Occipital lobe (tissue), 2 donors: ENCODE results near the gene CDC42EP3. TPM values are rescaled to one million over a fixed set of nuclear protein-coding genes. Genes with fewer than 3 reads are reported as not detected.

Source experiments
- DNase-seq: peaks from one replicate; lab custom pipeline; 2025; lab: John Stamatoyannopoulos, UW
- total RNA-seq: library from RNA; depleted of rRNA; stranded (reverse); fragments of >200 nt; gene quantifications from one replicate; pipeline ENCODE4 v1.2.3, GENCODE V29; 2014

CDC42EP3 gene
- total RNA-seq, 1 donor from 2014 or later = 25.3 TPM

DNA sequence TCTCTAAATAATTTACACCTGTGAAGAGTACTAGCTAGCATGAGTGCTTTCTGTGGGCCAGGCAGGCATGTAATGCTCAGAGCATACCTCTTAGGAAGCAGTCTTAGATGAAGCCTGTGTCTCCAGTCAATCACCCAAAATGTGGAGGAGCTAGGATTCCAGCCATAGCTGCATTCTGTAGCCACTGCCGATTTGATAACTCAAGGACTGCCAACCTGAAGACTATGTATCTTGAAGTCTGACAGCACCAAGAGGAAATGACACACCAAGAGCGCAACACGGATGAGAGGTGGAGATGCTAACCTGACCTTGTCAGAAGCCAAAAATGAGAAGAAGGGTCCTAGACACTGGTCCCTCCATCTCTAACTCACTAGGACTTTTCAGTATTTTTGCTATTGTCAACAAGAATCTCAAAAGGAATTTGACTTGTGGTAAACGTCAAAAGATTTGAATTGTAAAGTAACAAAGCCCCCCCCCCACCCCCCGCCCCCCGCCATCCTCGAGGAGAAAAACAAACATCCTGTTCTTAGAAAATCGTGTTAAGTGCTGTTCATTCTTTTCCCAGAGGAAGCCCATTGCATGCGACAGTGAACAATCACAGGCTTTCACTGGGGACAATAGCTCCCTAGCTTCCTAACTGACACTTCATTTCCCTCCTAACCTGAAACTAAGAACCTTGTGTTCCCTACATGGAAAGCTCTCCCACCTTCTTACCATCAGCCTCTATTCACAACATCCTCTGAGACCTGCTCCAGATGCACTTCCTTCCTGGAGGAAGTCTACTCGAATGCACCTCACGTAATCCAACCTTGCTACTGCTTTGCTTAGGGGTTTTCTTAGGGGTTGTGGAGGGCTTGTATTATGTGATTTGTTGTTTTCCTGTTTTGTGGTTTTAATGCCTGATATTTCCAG is 14.7 kb downstream of the CDC42EP3 start:
- no peak for DNase-seq

DNA sequence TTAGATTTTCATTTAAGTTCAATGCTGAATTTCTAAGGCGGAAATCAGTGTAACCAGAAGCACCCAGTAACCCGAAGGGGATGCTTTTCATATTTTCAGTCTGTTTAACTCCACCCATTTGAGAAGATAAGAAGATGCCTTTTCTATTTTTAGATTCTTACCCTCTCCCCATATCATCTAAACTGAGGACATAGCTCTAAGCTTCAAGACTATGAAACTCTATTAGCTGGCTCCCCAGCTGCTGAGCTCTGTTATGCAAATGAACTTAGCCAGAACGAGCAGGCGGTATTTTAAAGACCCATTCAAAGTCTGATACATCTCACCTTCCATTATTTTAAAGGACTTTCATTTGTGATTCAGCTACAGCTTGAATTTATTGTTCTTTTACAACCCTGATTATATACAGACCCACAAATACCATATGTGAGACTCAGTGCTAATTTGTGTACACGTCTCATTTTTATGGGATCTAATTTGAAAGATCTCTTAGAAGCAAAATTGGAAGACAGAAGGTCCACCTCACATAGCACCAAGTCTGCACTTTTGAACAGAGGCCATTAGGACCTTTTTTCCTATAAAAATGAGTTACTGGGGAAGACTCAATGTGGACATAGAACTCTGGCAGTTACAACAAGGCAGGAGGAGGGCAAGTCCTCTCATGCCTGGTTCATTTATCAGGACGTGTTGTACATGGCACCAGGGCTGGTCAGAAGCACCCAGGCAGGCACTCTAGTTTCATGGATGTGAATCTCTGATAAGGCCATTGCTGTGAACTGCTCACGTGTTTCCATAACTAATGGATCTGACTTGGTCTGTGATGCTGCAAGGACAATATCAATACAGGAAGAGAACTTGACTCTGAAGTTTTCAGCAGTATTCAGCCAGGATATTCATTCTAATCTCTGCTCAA is 16.3 kb downstream of the CDC42EP3 start:
- no peak for DNase-seq

DNA sequence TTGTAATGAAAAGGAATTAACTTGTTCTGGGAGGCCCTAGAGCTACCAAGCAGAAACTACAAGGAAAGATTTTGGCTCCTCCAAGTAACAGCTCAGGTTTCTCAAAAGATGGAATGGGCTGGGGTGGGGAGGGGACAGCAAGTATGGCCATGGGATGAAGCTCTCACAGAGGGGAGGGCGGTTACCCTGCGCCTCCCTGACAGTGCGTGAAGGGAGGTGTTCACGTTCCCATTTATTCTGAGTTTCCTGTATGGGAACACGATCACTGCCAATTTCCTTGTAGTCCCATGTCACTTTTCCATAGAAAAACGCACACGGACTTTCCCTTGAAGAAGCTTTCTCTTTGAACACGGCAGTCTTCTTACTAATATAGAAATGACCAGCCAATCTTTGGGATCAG is 17.0 kb downstream of the CDC42EP3 start:
- no peak for DNase-seq

DNA sequence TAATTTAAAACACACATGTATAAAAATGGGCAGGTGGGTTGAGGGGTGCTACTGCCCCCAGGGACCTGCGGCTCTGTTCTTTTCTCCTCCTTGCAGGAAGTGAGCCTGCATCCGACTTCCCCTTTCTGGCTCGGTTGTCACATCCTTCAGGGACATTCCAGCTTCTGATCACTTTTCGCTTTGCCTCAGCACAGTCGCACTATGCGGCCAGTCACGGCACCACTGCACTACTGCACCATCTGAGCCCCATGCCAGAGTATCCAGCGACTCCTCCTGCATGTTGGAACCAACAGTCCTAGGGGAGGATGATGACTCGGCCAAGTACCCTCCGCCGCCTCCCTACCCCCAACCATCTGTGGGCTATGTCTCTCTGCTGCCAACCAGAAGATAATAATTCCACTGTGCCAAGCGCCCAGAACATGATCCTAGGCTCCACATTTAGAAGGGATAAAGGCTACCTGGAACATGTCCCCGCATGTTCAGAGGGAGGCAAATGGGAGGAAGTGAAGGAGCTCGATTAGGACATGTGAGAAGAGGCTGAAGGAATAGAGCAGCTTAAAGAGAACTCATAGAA is 17.6 kb downstream of the CDC42EP3 start:
- DNase-seq = peak; percentile 57

DNA sequence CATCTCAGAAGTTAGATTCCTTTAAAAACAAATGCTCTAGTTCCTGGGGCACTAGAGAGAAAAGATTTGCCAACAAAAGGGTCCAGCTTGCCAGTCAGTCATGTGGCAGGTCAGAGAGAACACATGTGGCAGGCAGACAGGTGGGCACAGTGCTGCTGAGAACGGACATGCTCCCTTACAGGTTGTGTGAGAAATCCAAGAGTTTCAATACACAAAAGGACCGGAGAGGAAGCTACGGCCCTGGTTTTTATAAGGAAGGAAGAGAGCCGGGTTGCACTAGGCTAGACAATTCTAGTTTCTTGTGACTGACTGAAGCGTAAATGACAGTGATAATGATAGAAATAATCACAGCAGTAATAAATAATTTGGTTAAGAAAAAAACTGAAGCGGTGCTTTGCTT is 18.3 kb downstream of the CDC42EP3 start:
- no peak for DNase-seq

DNA sequence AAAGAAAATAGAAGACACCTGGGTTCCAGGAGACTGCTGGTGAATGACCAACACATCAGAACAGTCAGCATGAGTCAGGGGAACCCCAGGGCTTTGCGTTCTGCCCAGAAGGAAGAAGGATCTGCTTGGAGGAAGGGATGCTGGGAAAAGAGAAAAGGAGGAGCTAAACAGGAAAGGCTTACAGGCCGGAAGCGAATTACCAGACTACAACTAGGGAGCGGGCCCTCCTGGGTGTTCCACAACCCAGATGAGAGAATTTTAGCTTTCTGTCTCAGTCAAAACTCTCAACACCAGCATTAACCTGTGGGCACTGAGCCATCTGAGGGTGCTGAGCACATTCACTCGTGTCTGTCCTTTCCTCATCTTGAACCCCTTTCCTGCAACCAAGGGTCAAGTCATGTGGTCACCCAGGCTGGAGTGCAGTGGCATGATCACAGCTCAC is 19.2 kb downstream of the CDC42EP3 start:
- no peak for DNase-seq

DNA sequence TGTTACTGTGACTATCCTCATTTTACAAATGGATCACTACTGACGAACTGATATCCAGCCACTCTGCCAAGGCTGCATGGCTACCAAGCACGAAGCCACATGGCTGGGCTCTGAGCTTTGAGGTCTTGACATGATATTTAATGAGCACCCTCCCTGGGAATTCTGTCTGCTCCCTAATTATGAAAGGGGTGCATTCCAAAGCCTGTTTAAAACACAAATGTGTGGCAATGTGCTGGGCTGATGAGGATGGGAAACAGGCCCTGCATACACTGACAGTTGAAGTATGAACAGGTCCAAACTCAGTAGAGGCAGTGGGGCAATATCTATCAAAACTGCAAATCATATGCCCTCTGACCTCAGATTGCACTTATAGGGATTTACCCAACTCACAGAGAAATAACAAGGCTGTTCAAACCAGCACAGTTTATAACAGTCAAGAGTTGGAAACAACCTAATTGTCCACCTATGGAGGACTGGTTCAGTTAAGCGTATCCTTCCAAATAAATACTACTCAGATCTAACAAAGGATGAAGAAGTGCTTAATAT is 20.8 kb downstream of the CDC42EP3 start:
- no peak for DNase-seq

DNA sequence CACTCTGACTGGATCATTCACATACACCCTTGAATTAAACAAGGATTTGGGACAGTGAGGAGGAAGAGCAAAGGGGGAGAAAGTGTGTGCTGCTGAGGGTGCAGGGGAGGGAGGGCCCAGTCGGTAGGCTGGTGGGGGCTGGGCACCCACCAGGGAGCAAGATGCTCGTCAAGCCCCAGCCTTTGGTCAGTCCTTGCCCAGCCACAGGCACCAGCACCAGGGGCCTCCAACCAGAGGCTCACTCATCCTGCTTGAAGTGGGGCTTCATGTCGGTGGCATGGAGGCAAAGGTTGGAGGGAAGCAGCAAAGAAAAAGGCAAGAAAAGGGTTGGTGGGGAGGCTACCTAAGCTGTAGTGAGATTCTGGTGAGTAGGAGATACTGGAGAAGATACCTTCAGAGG is 21.9 kb downstream of the CDC42EP3 start:
- no peak for DNase-seq

DNA sequence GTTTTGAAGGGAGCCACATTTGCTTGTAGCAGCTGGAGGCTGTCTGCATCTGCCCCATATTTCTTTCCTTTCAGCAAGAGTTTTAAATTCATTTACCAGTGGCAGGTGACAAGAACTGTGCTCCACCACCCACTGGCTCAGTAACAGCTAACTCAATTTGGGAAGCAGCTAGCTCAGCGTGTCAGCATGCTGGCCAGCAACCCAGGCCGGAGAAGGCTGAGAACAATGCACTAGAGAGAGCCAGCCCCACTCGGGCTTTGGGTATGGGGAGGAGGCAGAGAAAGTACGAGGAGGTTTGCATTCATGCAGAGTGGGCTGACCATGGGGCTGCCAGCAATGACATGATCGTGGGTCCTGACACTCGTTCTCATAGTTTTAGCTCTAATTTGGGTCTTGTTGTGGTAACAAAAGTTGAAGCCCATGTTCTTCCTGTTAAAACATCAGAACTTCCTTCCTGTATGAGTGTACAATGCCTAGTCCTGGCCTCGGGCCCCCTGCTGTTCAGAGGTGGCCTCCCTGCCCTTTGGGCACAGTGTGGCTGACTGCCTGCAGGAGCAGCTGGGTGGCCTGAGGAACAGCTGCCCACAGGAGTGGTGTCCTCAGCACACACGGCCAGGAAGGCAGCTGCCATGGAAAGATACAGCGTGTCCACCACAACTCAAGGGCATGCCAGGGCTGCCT is 23.0 kb downstream of the CDC42EP3 start:
- DNase-seq = no peak

DNA sequence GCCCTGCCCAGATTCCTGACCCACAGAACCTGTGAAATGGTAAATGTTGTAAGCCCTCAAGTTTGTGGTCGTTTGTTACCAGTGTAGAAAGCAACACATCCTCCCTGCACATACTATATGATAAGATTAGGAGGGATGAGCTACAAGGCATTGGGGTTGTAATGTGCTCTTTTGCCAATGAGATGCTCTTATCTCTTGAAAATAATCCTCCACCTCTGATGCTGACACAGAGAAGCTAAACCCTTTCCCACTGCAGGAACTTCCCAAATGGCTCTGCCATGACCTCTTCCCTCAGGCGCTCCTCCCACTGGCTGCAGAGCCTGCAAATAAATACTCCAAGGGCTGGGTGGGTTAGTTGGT is 23.5 kb downstream of the CDC42EP3 start:
- DNase-seq = no peak

DNA sequence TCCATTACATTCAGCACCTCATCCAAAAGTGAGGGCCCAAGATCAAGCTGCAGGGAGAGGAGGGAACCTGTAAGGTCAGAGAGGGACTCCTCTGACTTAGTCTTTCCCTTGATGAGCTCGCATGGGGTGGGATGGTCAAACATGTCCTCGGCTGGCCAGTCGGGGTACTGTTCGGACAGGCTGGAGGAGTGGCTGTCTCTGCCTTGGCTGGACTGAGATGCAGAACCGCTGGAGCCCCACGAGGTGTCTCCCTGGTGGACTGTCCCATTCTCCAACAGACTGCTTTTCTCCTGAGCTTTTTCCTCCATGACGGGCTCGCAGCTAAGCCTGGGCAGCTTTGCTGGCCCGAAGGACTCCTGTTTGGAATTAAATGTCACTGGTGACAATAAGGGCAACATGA is 25.6 kb downstream of the CDC42EP3 start:
- DNase-seq = no peak

DNA sequence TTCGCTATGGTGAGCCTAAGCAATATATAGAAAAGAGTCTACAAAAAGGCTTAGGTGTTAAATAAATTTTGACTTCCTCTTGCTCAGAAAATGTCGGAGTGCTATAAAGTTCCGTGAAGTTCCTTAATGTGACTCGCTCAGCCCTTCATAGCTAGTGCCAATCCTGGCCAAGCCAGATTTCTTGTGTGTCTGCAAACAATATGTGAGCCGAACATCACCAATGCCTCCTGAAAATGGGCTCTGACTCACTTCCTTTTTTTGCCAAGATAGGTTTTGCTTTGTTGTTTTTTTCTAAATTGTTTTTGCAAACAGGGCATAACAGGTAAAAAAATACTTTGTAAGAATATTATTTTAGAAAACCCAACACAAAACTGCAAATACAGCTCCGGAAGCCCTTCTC is 26.1 kb downstream of the CDC42EP3 start:
- DNase-seq = no peak

DNA sequence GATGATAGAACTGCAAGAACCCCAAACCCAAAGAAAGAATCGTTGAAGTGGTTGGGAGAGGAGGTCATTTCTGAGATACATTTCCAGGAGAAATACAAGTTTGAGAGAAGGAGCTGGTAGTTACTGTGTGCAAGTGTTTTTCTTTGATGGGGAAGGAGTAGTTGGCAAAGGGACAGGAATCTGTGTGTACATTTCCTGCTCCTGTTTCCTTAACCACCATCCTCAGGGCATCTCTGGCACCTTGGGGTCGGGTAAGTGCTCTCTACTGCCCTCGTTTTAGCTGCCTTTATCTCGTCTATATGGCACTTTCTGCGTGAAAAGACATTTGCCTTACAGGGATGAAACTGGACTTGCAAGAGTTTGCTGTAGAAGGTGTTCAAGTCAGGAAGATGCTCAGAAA is 27.3 kb downstream of the CDC42EP3 start:
- no peak for DNase-seq

DNA sequence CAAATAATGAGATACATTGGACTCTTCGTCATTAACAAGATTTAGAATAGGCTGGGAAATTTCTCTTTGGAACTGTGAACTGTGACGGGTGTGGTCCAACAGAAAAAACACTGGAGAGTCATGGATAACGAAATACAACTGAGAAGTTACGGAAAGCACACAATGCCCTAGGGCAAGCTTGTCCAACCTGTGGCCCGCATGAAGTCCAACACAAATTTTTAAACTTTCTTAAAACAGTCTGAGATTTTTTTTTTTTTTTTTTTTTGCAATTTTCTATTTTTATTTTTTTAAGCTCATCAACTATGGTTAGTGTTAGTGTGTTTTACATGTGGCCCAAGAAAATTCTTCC is 27.7 kb downstream of the CDC42EP3 start:
- DNase-seq = no peak

DNA sequence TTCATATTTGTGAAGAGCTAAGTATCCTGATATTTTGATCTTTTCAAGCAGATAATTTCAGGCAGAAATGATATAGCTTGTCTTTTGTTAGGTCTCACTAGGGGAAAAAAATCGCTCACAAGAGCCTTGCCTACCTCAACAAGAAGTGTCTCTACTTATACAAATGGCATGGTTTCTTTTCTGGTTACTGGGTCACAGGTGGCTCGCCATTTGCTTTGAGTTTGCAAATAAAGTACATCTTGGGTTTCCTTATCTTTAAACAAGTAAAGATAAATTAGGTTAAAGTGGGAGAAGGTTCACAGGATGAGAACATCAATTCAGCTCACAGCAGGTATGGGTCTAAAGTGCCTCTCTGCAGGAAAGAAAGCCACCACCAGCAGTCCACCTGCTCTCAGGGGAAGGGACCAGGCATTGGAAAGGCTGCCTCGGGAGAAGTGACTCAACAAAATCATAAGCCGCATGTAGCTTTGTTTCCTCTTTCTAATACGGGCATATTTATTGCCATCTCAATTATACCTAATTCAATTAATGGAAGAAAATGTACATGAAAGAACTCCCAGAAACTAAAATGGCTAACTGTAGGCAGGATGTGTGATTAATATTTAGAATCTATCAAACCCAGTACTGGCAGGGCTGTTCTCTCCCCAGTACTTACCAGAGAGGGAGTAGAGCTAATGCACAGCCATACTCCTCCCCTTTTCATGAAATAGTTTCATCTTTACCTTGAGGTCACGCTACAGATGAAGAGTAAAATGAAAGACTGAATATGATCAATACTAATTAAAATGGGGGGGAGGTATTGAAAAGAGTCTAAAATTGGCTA is 28.3 kb downstream of the CDC42EP3 start:
- no peak for DNase-seq

DNA sequence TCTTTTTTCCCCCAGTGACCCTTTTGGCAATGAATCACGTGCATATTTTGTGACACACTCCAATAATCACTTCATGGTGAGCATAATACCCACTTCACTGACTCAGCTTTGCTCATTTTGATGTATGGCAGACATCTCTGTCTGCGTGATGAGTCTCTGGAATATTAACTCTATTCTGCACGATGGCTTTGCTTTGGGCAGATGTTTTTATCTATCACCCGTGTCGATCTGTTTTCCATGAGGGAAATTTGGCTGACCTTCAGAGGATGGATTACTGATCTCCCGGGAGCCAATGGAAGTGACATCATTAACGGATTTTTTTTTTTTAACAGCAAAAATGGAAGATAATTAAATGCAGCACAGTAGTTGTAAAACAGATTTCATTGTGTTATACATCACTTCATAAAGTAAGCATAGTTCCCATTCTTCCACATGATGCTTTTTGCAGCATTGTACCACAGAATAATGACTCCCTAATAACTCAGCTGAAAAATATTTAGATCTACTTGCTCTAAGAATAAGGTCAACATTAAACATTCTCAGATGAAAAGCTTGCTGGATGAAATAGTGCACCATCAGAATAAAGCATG is 29.8 kb downstream of the CDC42EP3 start:
- no peak for DNase-seq

DNA sequence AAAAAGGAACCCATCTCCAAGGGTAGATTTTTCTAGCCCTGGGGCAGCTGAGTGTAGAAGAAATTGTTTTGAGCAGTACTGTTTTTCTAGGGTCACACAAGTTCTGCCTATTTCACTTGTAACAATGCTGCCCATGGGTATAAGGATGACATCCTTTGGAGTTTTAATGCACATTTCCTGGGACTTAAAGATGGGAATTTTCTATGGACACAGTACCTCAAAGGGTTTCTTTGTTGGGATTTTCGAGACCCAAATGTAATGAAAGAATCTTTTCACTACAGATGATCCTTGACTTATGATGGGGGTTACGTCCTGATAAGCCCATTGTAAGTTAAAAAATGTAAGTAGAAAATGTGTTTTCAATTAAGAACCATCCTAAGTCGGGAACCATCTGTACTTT is 31.8 kb downstream of the CDC42EP3 start:
- DNase-seq = no peak

DNA sequence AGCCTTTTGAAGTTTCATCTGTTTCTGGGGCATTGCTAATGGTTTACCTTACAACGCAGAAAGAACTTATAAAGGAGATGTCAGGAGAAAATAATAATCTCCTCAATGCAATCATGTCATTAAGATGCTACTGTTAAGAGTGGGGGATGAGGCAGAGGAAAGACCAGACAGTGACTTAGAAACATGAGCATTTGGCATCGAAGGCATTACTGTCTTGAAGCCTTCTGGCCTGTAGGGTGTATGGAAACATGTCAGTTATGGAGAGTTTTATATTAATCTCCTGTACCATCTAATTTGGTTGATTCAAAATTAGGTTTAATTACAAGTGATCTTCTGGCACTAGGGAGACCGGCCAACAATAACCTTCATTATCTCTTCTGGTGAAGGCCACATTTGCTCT is 32.5 kb downstream of the CDC42EP3 start:
- DNase-seq = no peak

DNA sequence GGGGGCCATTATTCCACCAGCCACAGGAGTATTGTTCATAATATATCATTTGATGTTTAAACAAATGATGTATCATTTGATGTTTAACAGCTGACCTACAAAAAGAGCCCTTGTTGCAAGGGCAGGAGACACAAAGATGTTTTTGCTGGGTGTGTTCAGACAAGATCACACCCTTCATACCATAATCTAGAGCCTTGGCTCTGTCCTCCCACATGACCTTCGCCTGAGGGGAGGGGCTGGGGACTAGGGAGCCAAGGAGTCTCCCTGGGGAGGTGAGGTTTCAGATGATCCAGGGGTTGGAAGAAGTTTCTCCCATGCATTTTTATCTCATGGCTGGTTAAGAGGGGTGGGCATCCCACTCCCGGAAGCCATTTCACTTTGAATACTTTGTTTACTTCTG is 33.5 kb downstream of the CDC42EP3 start:
- no peak for DNase-seq
